RWPE1 (cell line): Measurements from ENCODE around the gene RPLP2.
A peak's percentile ranks its signal among the peaks of the same experiment; 100 is the strongest.

Source experiments
- CTCF ChIA-PET: fragments of 350-600 bp; sonication (Branson Sonifier 250); formaldehyde crosslinking; extraction: SDS; loops from one replicate; lab custom pipeline; 2021; lab: Yijun Ruan, JAX
- POLR2A ChIA-PET: fragments of 400-600 bp; formaldehyde crosslinking; extraction: SDS; loops from one replicate; lab custom pipeline; 2020; ENCODE audit warnings: antibody characterized with exemption; ENCODE audit not compliant: low non-redundant PET; lab: Yijun Ruan, JAX
- DNase-seq: peaks from one replicate; pipeline ENCODE4 v3.0.0; 2012; ENCODE audit warnings: low spot score
- H3K27ac ChIP-seq: fragments of 450-650 bp; 2 replicates; pipeline ENCODE4 v1.5.1; 2017
- TF ChIP-seq, protein P1 (sequence below): fragments of 450-650 bp; conservative IDR thresholded peaks from 2 replicates; pipeline ENCODE4 v1.5.1; 2017; ENCODE audit warnings: low read depth, mild to moderate bottlenecking

RPLP2 gene

DNA sequence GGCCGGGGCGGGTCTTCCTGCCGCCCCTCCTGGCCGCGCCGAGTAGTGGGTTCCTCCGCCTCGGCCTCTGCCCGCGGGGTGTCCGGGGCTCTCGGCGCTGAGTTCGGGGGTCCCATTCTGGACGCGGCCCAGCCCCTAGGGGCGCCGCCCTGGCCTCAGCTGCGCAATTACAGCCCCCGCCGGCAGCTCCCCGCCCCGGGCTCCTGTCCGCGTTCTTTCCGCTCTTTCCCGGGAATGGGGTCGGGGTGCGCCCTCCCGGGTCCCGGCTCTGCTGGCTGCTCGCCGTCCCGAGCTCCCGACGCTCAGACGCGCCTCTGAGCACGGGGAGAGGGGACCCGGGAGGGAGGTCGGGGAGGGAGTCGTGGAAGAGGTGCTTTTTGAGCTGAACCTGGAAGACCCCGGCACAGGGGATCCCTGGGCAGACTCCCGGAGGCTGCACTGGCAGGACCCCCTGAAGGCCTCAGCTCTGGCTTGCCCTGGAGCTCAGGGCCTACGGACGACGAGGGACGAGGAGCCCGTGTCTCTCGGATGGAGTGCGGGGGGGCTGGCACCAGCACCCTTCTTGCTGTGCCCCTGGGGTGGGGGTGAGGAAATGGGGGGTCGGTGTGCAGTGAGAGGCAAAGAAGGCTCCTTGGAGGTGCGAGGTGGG lies 33.4 kb downstream of the RPLP2 start:
- POLR2A ChIA-PET: interaction anchor here (0.5 to 1.7 kb wide), 7 partner anchors 9 to 235 kb away, joined by 3 to 7 read pairs (median 4); partner anchors contain the start of gene CD151
- no peak for DNase-seq
- CTCF ChIA-PET: interaction anchor here (0.6 kb wide), 2 partner anchors 35 to 187 kb away, joined by 3 read pairs; no protein-coding TSS in a partner anchor
- TF ChIP-seq, protein P1, sequence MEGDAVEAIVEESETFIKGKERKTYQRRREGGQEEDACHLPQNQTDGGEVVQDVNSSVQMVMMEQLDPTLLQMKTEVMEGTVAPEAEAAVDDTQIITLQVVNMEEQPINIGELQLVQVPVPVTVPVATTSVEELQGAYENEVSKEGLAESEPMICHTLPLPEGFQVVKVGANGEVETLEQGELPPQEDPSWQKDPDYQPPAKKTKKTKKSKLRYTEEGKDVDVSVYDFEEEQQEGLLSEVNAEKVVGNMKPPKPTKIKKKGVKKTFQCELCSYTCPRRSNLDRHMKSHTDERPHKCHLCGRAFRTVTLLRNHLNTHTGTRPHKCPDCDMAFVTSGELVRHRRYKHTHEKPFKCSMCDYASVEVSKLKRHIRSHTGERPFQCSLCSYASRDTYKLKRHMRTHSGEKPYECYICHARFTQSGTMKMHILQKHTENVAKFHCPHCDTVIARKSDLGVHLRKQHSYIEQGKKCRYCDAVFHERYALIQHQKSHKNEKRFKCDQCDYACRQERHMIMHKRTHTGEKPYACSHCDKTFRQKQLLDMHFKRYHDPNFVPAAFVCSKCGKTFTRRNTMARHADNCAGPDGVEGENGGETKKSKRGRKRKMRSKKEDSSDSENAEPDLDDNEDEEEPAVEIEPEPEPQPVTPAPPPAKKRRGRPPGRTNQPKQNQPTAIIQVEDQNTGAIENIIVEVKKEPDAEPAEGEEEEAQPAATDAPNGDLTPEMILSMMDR: no peak
- H3K27ac ChIP-seq: peak overlapping the region; percentile 99

DNA sequence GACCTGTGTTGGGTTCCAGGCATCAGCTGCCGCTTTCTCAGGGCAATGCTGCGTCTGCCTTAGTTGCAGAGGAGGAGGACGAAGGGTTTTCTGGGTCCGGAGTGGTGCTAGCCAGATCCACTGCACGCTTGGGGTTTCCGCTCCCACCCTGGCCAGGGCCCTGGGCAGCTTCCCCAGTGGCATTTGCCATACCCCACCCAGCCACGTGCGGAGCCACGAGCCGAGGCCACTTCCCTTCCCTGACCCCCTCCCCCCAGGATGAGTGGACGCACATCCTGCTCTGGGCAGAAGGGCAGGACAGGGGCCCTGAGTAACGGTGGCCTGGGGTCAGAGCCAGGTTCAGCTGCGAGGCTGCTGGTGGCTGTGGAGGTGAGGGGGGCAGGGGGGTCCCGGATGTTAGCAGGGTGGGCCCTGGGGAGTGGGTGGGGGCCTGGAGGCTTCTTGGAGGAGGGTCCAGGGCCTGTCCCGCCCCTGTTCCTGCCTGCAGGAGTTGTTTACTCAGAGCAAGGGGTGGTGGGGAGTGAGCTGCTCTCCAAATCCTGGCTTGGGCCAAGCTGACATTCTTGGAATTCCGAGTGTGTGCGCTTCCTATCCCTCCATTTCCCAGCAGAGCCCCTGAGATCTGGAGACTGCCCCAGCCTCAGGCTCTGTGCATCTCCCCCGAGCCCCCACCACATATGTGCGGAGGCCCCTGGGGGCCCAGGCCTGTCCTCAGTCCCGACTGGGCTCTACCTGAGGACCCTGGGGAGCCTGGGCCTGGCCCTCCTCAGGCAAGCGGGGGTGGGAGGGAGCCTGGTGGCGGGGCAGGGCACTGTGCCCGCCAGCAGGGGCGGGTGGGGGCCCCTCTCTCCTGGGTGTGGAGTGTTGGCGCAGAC lies 34.3 kb downstream of the RPLP2 start:
- peak; percentile 86 for DNase-seq
- TF ChIP-seq, protein P1: no peak
- ChIA-PET POLR2A (interaction anchor here (1.2 to 1.7 kb wide), 3 partner anchors 11 to 25 kb away, joined by 4 to 7 read pairs (median 5); partner anchors contain the start of gene CD151), CTCF (interaction anchor here (0.6 to 1.5 kb wide), 3 partner anchors 81 to 671 kb away, joined by 3 to 5 read pairs (median 4); no protein-coding TSS in a partner anchor)
- peak overlapping the region; percentile 99 for H3K27ac ChIP-seq

- CTCF ChIA-PET: interaction anchor here (0.6 to 1.5 kb wide), 4 partner anchors 80 to 670 kb away, joined by 3 to 5 read pairs (median 4); no protein-coding TSS in a partner anchor
- peak; percentile 75 for DNase-seq
- POLR2A ChIA-PET: interaction anchor here (1.3 kb wide), 1 partner anchor 26 kb away, joined by 4 read pairs; no protein-coding TSS in a partner anchor
- TF ChIP-seq, protein P1: no peak
- H3K27ac ChIP-seq: peak overlapping the region; percentile 99
These were observed 35.2 kb downstream of the RPLP2 start for GRCh38 chr11:844693-845644.

DNA sequence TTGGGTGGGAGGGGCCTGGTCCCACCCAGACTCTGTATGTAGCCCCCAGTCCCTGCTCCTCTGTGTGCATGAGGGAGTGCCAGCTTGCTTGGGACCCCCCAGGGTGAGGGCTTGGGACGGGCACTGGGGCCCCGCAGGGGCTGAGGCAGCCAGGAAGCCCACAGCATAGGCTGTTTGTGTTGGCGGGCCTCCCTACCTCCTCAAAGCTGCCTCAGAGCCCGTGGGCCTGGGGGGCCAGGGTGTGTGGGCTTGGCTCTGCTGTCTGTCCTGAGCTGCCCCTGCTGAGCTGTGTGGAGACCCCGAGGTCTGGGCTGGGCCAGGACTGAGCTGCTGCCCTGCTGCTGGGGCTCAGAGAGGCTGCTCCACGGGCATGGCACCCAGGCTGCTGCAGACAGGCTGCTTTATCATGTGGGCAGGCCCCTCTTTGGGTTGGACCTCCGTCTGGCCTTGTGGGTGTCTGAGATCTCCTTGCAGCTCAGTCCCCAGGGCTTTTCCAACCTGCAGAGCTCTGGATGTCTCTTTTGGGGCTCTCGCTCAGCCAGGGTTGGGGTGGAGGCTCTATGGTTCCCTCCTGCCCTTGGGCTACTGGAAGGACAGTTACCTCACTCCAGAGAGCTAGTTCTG lies 36.2 kb downstream of the RPLP2 start:
- CTCF ChIA-PET: interaction anchor here (0.6 kb wide), 1 partner anchor 281 kb away, joined by 3 read pairs; no protein-coding TSS in a partner anchor
- peak overlapping the region; percentile 99 for H3K27ac ChIP-seq
- TF ChIP-seq, protein P1: no peak
- DNase-seq: no peak
- POLR2A ChIA-PET: interaction anchor here (0.5 to 0.6 kb wide), 2 partner anchors 142 to 597 kb away, joined by 3 read pairs; no protein-coding TSS in a partner anchor

DNA sequence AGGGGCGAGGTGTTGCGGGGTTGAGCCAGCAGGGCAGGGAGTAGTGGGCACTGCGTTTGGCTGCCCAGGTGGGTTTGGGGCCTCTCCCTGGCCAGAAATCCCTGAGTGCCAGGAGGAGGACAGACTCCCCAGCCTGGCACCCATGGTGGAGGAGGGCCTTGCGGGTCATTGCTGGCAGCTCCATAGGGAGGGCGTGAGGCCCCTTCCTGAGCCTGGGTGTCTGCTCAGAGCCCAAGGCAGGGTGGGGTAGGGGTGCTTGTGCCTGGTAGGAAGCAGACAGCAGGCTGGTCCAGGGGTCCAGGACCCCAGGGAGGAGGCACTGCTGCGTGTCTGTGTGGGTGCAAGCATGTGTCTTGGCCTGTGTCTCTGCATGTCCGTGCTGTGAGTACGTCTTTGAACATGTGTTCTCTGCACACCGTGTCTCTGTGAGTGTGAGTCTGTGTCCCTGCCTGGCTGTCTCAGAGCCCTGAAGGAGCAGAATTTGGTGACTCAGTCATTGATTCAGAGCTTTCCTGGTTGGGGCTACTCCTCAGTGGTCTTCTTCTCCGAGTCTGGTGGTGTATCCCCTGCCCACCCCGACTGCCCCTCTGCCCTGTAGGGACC lies 36.8 kb downstream of the RPLP2 start:
- ChIA-PET POLR2A (interaction anchor here (0.6 kb wide), 1 partner anchor 596 kb away, joined by 3 read pairs; no protein-coding TSS in a partner anchor), CTCF (interaction anchor here (0.6 kb wide), 1 partner anchor 281 kb away, joined by 3 read pairs; no protein-coding TSS in a partner anchor)
- H3K27ac ChIP-seq: peak overlapping the region; percentile 99
- TF ChIP-seq, protein P1: no peak
- DNase-seq: no peak
